GM12872 (cell line): Measurements from ENCODE around the gene SOX12.

Experiments used
- CTCF ChIP-seq: IDR thresholded peaks from 3 replicates; pipeline ENCODE4 v1.5.1; 2011; ENCODE audit warnings: low read depth, mild to moderate bottlenecking, low read length, moderate library complexity; ENCODE audit not compliant: insufficient read depth

Gene SOX12

GRCh38 chr20:284172-284571 lies 41.2 kb upstream of the SOX12 start:
- TF ChIP-seq CTCF: no peak

DNA sequence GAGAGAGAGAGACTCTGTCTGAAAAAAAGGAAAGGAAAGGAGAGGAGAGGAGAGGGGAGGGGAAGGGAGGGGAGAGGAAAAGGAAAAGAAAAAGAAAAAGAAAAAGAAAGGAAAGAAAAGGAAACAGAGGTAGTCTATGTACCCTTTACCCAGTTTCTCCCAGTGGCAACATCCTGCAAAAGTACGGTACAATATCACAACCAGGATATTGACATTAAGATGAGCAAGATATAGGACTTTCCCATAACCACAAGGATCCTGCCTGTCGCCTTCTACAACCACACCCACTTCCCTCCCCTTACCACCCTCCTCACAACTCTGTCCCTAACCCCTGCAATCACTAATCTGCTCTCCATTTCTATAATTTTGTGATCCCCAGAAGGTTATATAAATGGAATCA lies 38.8 kb upstream of the SOX12 start:
- TF ChIP-seq CTCF: no peak

- TF ChIP-seq CTCF: no peak
Observed at GRCh38 chr20:288956-289692, 36.2 kb upstream of the SOX12 start.

- TF ChIP-seq CTCF: no peak
Observed at GRCh38 chr20:289693-290083, 35.7 kb upstream of the SOX12 start.

DNA sequence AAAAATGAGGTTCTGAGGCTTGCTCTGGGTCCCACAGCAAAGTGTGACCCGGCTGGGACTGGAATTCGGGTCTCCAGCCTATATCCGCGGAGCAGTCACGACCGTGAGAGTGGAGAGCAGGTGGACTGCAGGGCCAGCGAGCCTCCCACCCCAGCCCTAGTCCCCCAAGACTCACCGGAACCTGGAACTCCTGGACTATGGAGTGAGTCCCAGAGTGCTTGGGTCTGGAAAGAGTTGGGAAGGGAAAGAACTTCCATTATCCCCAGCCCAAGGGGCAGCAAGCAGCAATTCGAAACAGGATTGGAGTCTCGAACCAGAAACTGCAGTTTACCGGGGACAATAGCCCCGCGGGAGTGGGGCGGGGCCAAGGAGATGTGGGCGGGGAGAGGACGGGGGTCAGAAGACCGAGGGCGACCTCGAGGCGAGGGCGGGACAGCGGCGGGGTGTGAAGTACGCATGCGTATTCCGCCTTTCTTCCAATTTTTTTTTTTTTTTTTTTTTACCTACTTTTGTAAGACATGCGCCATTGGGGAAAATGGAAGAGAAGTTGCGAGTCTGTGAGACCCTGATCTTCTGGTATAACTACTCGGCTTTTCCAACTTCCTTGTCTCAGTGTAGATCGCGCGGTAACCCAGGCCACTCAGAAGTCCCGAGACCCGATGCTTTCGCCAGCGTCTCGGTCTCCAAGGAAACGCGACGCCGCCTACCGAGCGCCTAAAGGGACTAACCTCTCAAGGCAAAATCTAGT lies 35.1 kb upstream of the SOX12 start, which contains the start of gene C20orf96:
C20orf96 (minus strand) TSS at position 667 of the 748 bp plus-strand sequence; CDS start at position 527, 140 bp downstream.
- TF ChIP-seq CTCF: peak; percentile 55; the same call in 2 of the 3 replicates

- no peak for TF ChIP-seq CTCF
Observed at GRCh38 chr20:294602-295001, 30.8 kb upstream of the SOX12 start.

GRCh38 chr20:295804-296203 lies 29.5 kb upstream of the SOX12 start:
- no peak for TF ChIP-seq CTCF
